HG02588 (cell line): Measurements from ENCODE around the gene RRAS.

ENCODE experiments used
- ATAC-seq: cut with Tn5 transposase; IDR thresholded peaks from one replicate; pipeline ENCODE4 v1.9.1; 2021; ENCODE audit warnings: mild to moderate bottlenecking, moderate library complexity; ENCODE audit not compliant: unreplicated experiment

Gene RRAS

DNA sequence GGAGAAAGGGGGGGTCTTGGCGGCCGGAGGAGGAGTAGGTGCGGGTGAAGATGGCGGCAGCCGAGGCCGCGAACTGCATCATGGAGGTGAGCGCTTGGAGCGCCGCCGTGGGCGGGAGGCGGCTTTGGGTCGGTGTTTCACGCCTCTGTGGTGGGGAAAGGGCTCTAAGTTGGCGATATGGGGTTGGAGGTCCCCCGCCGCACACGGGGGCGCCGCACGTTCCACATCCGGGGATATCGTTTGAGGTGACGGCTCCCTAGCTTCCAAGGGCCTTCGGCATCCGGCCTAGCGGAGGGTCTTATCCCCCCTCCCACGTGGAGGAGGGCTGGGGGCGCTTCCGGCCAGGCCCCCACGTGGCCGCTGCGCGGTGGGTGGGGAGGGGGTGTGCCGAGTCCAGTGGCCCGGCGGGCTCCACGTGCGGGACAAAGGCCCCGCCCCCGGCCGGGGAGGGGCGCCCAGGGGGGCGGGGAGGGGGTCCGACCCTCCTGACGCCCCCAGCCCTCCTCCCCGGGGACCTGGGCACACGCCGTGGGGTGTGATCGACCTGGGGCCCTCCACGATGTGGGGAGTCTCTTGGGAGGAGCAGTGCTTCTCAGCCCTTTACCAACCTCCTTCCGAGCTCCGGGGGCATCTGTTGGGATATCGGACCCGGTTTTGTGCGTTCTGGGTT, 37.4 kb upstream of the RRAS start, which contains the start of gene PRMT1:
Gene PRMT1 (plus strand): TSS at position 41 of the 670 bp plus-strand sequence. CDS start 10 bp downstream, at position 51.
- no peak for ATAC-seq

DNA sequence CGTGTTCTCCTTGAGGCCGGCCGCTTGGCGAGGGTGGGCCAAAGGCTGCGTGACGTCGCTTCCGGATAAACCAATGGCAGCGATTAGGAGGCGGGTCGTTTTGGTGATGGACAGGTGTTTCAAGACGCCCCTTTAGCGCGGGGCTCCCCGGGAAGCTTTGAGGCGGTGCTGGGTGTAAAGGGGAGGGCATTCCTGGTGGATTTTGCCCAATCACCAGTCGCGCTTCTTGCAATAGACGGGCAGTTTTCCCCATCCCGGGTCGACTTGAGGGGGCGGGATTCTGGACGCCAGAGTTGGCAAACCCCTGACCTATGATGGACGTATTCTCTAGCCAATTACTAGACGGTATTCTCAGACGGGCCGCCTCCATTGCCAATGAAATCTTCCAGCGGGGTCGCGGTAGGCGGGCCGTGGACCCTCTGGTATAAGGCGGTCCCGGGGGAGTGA, 36.9 kb upstream of the RRAS start:
- ATAC-seq, result peak; percentile 60

DNA sequence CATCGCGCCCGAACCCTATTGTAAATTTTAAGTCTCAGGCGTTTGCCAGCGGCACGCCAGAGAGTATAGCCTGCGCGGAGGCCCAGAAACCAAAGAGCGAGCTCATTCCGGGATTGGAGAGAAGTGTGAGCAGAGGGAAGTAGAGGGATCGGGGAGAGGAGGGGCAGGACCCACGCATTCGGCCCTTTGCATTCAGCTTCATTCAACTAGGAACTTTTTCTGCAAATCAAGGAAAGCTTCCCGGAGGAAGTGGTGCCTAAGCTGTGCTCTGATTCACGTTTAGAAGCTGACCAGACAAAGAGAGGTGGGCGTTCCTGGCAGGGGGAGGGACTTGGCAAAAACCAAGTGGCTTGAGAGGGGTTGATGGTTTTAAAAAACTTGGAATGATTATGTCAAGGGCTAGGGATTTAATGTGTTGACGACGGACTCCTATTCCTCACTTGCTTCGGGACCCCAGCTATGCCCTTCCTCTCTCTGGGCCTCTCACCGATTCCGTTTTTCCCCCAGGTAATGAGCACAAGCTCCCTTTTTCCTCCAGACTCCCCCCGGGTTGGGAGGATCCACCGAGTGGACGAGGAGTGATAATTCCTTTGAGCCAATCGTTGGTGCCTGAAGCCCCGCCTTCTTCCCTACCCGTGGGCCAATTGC, 36.3 kb upstream of the RRAS start:
- peak; percentile 19 for ATAC-seq

DNA sequence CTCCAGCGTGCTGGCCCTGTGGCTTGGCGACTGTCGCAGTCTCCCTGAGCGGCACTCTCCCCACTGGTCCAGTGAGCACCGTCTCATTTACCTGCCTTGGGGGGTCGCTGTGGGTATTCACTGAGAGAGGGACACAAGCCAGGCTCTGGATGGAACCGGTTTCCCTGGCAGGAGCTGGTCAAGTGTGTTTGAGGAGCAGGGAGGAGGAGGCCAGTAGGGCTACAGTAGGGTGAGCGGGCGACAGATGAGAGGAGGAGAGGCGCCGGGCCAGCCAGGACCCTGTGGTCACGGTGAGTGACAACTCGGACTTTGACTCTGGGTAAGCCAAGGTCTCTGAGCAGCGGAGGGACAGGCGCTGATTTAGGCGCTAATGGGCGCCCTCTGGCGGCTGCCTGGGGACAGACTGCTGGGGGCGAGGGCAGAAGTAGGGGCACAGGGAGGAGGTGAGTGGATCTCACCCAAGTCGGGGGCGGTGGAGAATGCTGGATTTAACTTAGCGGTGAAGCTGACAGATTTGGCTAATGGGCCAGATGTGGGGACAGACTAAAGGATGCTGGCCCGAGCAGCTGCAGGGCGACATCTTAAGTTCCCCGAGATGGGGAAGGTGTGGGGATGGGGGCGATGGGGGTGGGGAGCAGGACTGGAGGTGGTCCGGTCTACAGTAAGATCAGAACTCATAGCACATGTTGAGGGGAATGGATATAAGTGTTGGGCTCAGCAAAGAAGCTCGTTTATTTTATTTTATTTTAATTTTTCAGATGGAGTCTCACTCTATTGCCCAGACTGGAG, 32.4 kb upstream of the RRAS start:
- no peak for ATAC-seq

DNA sequence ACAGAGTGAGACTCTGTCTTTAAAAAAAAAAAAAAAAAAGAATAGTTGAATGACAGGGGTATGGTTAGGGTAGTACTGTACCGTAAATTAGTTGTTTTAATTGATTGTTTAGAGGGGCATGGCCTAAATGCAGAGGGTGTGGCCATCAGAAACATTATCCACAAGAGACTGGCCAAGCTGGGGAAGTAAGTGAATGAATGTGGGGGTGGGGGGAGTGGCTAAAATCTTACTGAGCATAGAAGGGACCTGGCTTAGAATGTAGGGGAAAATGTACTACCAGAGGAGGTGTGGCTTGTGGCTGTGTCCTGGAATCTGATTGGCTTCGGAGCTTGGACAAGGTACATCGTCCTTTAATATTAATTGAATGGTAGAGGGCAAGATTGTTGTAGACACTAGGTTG, 29.6 kb upstream of the RRAS start:
- no peak for ATAC-seq

DNA sequence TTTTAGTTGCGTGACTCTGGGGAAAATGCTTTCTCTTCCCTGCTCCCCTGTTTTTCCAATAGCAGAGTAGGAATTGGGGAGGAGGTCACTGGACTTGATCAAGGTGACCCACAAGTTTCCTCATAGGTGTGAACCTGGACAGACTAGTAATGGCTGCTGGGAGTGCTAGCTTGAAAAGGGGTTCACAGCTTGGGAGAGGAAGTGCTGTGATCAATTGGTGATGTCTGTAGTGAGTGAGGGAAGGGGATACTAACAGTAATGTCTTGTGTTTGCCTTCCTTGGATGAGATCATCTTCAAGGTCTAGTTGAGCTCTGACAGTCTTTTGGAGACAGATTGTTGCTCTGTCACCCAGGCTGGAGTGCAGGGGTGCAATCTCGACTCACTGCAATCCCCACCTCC, 27.5 kb upstream of the RRAS start:
- ATAC-seq, result no peak

DNA sequence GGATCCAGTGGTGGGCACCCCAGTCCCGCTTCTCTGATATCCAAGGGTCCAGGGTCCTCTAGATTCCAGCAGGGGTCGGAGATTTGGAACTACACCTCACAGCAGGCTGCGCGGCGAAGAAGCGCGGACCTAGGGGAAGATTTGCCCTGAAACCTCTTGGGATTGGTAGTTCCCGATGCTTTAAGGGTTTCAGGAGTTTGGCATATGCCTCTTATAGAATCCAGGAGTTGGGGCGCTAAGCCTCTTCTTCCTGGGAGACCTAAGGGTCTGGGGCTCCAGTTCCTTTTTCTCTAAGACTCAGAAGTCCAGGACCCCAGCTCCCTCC, 26.1 kb upstream of the RRAS start:
- ATAC-seq, result peak; percentile 4

DNA sequence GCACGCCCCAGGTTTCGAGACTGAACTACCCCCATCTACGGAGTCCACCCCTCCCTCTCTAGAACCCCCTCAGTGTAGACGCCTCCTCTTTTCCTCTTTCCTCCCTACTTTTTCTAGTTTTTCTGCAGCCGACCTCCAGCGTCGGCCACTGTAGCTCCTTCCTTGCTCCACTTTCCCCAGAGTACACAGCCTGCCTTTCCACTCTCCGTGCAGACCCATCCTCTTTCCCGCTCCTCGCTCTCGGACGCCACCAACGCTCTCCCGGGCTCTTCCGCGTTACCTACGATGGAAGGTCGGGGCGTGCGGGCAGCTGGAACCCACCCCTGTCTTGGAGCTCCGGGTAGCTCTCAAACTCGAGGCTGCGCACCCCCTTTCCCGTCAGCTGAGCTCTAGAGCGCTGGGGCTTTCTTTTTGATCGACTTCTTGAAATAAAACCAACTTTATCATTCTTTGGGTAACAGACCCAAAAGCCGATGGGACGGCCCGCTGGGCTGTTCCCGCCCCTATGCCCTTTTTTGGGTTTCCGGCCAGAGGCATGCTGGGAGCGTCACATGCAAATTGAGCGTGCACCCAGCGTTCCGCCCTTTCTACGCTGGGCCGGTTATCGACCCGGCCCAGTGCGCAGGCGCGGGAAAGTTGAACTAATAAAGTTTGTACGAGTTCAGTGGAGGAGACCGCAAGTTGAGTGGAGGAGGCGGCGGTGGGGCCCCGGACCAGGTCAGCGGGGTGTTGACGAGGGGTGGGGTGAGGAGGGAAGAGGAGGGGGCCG, 25.6 kb upstream of the RRAS start, which contains the start of the genes BCL2L12 and IRF3:
Gene BCL2L12 (plus strand): TSS at position 583 of the 769 bp plus-strand sequence. CDS start 760 bp downstream, outside the sequence.
Gene IRF3 (minus strand): TSS at position 507 of the 769 bp plus-strand sequence. CDS start 1,019 bp downstream, outside the sequence.
- ATAC-seq, result peak; percentile 78

DNA sequence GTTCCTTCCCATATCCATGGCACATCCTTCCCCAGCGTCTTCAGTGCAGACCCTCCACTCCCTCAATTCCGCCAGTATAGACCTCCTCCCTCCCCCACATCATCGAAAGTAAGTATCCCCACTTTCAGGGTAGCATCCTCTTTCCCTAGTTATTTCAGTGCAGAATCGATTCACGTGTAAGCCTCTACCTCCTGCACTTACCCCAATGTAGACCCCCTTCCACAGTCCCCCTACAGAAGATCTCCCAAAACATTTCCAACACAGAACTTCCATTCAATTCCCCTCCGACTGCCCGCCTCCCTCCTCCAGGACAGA, 25.1 kb upstream of the RRAS start:
- ATAC-seq, result no peak

DNA sequence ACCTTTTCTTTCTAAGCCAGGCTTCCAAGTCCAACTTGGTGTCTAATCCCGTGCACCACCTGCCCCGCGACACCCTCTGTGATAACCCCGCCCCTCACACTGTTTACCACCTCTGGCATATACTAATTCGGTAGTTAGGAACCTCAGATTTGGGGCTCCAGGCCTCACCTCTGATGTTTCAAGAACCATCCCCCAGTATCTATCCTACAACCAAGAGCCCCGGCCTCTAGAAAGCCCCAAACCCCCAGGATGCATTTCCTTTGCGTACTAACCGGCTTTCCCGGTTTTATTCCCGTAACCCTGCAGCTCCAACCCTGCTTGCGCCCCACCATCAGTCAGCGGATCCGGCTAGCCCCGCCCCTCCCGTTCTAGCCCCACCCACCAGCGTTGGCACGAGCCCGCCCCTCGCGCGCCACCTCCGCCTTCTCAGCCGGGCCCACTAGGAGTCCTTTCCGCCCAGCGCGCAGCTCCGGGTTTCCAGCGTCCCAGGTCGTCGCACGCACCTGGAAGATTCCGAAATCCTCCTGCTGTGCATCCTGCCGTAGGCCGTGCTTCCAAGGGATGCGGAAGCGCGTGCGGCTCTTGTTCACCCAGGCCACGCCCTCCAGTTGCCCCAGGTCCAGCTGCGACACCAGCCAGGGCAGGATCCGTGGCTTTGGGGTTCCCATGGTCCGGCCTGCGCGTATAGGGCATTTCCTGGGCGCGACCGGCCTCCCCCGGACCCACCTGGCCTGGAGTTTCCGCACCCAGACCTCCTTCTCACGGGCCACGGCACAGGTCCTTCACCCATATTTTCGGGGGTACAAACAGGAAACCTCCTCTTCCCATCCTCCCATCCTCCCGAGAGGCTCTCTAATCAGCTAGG, 24.5 kb upstream of the RRAS start:
- no peak for ATAC-seq

DNA sequence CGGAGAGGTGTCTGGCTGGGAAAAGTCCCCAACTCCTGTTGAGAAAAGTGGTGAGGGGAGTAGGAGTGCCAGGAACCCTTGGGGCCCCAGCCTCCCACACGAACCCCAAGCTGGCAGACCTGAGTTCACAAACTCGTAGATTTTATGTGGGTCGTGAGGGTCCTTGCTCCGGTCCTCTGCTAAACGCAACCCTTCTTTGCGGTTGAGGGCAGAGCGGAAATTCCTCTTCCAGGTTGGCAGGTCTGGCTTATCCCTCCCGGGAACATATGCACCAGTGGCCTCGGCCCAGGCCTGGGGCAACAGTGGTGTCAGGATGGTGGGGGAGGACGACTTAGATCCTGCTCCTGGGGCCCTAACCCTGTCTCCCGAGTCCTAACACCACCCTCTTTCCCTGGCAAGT, 23.3 kb upstream of the RRAS start:
- ATAC-seq, result no peak

DNA sequence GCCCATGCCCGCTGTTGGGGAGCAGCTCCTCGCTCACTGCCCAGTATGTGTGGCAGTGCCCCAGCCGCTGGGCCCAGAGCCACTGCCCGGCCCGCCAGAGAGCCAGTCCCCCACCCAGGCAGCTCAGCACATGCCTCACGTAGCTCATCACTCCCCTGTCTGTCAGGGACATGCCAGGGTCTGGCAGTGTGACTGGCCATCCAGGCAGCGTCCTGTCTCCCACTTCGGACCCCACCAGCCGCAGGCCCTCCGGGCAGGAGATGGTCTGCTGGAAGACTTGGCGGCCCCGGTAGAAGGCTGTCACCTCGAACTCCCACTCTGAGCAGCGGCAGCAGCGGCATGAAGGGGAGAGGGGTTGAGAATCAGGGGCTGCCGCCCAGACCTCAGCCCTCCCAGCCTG, 22.1 kb upstream of the RRAS start:
- ATAC-seq, result no peak

DNA sequence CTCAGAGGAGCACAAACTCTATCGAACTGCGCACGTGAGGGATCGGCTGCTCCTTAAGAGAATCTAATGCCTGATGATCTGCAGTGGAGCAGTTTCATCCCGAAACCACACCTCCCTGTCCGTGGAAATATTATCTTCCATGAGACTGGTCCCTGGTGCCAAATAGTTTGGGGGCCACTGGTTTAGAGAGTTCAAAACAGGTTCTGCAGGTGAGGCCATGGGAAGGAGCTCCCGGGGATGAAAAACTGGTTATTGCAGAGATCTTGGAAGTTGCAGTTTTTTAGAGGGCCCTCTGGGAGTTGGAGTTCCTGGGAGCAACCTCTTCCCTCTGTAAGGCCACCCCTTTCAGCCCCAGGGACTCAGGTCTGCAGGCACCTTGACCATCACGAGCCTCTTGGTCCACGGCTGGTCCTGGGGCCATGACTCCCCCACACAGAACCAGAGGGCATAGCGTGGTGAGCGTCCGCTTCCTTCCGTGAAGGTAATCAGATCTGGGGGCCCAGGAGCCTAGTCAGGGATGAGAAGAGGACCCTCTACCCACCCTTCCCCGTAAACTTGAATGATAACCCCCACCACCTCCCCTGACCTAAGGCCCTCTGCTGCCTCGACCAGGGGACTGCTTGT, 20.5 kb upstream of the RRAS start:
- ATAC-seq, result no peak

DNA sequence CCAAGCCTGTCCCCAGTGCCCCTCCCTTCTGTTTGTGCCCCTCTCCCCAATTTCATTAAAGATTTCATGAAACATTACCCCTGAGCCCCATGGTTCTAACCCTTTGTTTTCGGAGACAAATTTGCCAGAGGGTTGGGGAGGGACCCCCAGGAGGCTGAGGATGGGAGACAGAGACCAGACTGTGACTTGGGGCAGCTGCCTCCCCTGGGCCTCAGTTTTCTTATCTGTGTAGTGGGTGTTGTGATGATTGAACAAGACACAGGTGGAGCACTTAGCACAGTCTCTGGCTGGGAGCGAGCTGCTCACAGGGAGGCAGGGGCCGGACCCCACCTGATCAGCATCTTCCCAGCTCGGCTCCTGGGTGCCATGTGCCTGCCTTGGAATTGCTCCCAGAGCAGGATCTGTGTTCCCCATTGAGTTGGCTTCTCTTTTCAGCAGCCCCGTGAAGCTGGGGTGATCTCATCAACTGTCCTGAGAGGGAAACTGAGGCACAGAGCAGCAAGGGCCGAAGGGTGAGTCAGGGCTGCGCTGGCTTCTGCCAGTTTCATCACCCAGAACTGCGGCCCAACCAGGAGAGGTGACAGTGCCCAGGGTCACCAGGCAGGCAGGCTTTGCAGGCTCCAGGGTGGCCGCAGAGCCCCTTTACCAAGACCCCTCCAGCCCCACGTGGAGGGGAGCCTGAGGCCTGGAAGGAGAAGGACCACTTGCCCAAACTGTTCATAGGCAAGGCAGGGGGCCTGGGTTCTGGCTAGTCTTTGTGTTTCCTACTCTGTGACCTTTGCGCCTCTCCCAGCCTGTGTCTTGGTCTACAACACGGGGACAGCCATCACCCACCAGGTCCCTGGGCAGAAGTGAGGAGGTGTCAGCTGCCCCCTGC, 18.9 kb upstream of the RRAS start:
- ATAC-seq, result no peak

DNA sequence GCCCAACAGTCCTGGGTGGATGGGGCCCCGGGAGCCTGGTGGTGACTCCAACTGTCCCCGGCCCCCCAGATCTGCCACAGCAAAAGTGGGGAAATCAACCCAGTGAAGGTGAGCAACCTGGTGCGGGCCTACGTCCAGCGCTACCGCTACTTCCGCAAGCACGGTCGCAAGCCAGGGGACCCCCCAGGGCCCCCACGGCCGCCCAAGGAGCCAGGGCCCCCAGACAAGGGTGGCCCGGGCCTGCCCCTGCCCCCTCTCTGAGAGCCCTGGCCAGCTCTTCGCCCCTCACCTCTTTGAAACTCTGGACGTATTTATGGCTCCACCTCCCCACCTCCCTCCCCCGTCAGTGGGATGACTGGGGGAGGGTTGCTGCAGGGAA, 18.2 kb upstream of the RRAS start:
- ATAC-seq, result no peak

DNA sequence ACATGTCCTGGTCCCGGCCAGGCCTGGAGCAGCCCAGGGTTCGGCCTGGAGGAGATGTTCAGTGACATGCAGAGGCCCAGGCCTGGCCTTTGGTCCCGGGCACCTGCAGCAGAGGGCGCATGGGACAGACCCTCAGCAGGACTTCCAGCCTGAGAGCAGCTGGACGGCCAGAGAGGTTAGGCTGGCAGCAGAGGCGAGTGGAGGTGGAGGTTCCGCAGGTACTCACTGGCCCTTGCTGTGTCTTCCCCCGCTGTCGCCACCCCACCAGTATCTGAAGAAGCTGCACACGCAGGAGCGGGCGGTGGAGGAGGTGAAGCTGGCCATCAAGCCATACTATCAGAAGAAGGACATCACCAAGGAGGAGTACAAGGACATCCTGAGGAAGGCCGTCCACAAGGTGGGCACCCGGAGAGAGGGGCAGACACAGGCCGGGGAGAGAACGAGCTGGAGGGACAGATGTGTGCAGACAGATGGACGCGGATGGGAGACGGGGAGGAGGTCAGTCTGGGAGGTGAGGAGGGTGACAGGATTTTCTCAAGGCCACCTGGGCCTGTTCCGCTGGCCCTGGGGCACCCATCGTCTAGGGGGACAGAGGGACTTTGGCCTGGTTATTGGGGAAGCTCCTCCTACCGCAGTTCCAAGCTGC, 17.7 kb upstream of the RRAS start:
- no peak for ATAC-seq

DNA sequence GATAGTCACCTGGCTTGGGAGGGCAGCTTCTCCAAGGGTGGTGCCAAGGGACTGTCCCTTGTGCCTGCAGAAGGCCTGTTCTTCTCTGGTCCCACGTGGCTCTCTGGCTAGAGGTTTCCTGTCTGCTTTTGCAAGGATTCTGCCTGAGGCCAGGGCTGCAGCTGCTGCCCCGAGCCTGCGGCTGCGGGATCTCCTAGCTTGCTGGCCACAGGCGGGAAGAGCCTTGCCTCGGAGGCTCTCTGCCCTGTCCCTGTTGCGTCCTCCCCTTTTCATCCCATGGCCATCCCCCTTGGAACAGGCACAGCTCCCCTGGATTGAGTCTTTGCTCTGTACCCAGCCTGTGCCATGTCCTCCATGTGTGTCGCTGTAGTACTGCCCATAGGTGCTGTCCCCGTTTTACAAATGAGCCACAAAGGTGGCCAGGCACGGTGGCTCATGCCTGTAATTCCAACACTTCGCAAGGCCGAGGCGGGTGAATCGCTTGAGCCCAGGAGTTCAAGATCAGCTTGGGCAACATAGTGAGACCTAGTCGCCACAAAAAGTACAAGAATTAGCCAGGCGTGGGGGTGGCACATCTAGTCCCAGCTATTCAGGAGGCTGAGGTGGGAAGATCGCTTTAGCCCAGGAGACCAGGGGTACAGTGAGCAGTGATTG, 16.6 kb upstream of the RRAS start:
- no peak for ATAC-seq
